Spleen (tissue), 11 donors: ENCODE results near the gene DTL. TPM values are rescaled to one million over a fixed set of nuclear protein-coding genes. Genes with fewer than 3 reads are reported as not detected.

Experiments
- DNase-seq: peaks from one replicate; pipeline ENCODE4 v3.0.0-alpha.2; 2020
- H3K27ac ChIP-seq, 8 donors: fragments of 200-600 bp; sonication (generic) in 7 of 8; 1 replicate in 4 of 8; 2 replicates in 4 of 8; pipeline versions ENCODE4 v1.5.0 to v1.8.0; 2016 to 2021; ENCODE audit warnings: inconsistent platforms in 4 of 8, mild to moderate bottlenecking in 4 of 8, moderate library complexity in 1 of 8
- H3K27me3 ChIP-seq, 7 donors: fragments of 200-600 bp; sonication (generic) in 6 of 7; replicated peaks in 1 of 7; 1 replicate in 4 of 7; 2 replicates in 3 of 7; pipeline versions ENCODE4 v1.5.0 to v1.8.0; 2016 to 2021; ENCODE audit warnings: inconsistent platforms in 3 of 7, mild to moderate bottlenecking in 1 of 7
- H3K36me3 ChIP-seq, 6 donors: fragments of 200-600 bp; sonication (generic) in 5 of 6; 1 replicate in 4 of 6; 2 replicates in 2 of 6; pipeline versions ENCODE4 v1.5.0 to v1.8.0; 2016 to 2021; ENCODE audit warnings: inconsistent platforms in 2 of 6
- H3K4me1 ChIP-seq, 6 donors: fragments of 200-600 bp; sonication (generic) in 5 of 6; 1 replicate in 3 of 6; 2 replicates in 3 of 6; pipeline versions ENCODE4 v1.5.0 to v1.8.0; 2016 to 2021; ENCODE audit warnings: inconsistent platforms in 3 of 6
- H3K4me3 ChIP-seq, 8 donors: fragments of 200-600 bp; sonication (generic) in 7 of 8; 1 replicate in 4 of 8; 2 replicates in 4 of 8; pipeline versions ENCODE4 v1.5.0 to v1.8.0; 2016 to 2021; ENCODE audit warnings: inconsistent platforms in 4 of 8, mild to moderate bottlenecking in 4 of 8, moderate library complexity in 2 of 8
- H3K9me3 ChIP-seq, 8 donors: fragments of 200-600 bp; sonication (generic) in 7 of 8; 1 replicate in 4 of 8; 2 replicates in 4 of 8; pipeline versions ENCODE4 v1.5.0 to v1.8.0; 2016 to 2021; ENCODE audit warnings: inconsistent platforms in 4 of 8
- POLR2A ChIP-seq, 3 donors: fragments of 450-650 bp; IDR thresholded peaks; one replicate each; pipeline ENCODE4 v1.5.1; 2017; ENCODE audit warnings: antibody characterized with exemption in 3 of 3, mild to moderate bottlenecking in 1 of 3
- POLR2AphosphoS5 ChIP-seq, 3 donors: sonication (generic); formaldehyde crosslinking; IDR thresholded peaks; one replicate each; pipeline ENCODE4 v1.5.1; 2017; ENCODE audit warnings: antibody characterized with exemption in 3 of 3
- WGBS, 5 donors: extraction: QIAGEN DNeasy Blood & Tissue Kit in 3 of 5; methylation state at CpG; one replicate each; pipeline versions ENCODE4 v1.1.5 to v1.1.7; 2013 to 2018; 5-methylcytosine and 5-hydroxymethylcytosine counted together
- intact Hi-C: fragments of 100-400 bp; cut with DNase I; formaldehyde crosslinking; loops from one replicate; pipeline ENCODE4 v1.15.0; 2023; ENCODE audit warnings: low total_unique reads
- polyA plus RNA-seq, 3 donors: library from polyadenylated mRNA; stranded (reverse); fragments of 200-250 nt; gene quantifications; one replicate each; pipeline ENCODE4 v1.2.1, GENCODE V29; 2013
- total RNA-seq, 7 donors: library from RNA; depleted of rRNA in 3 of 7; stranded (reverse); fragments of >200 nt in 3 of 7; fragmentation: NEBNext Ultra II Directional in 4 of 7; extraction: Animal tissue kit (Norgen Biotek cat#: 25700) in 4 of 7; gene quantifications; one replicate each; pipeline versions ENCODE4 v1.1.0 to v1.2.1, GENCODE V29; 2016 to 2021
- TF ChIP-seq, protein P1 (sequence below), 11 experiments: fragments of 200-600 bp in 7 of 11; fragments of 450-650 bp in 4 of 11; sonication (generic) in 4 of 11; IDR thresholded peaks in 8 of 11; conservative IDR thresholded peaks in 3 of 11; 1 replicate in 7 of 11; 2 replicates in 4 of 11; pipeline versions ENCODE4 v1.4.0 to v1.8.0; 2016 to 2021; ENCODE audit warnings: antibody characterized with exemption in 11 of 11, inconsistent platforms in 4 of 11, mild to moderate bottlenecking in 1 of 11
- donor health status: healthy with polysubstance abuse.
- donor health status: DM: no; HTN: no; CAD: no; lungs with moderate emphysema.
- donor health status: DM: no; HTN: no; CAD: no.
- donor health status: Bipolar disorder and iron deficiency.
- donor health status: healthy.
- donor health status: DM: no; HTN: no; CAD: no.
- donor health status: DM: yes; HTN: yes; CAD: no.

DTL gene
- total and polyA plus RNA-seq, 10 donors = 0.76 to 15.7 (median 9.2) TPM

DNA sequence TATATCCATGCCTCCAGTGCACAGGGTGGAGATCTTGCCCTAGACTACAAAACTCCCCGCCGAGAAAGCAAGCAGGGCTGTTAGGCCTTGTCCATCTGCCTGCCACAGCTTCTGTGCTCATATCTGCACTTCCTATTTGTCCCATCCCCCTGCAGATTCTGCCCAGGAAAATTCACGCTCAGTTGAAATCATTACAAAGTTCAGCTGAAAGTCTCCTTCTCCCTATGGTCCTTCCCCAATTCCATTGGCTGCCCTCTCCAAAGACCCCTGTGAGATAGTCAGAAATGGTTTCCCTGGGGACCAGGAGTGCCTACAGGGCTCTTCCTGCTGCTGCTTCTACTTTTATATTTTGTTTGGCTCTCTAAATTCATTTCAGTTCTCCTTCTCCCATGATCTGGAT lies 63.2 kb downstream of the DTL start:
- WGBS, 5 donors = 86 to 97% (median 88%) methylated on average over 3 of the region's 3 CpGs
- intact Hi-C loops = no loop called here
- no peak for DNase-seq
- no peak overlapping the region for H3K27ac ChIP-seq
- H3K36me3 ChIP-seq = peaks cover 0 to 8% (median 0%) of the 10 kb centered on the region in 6 donors
- TF ChIP-seq, protein P1, sequence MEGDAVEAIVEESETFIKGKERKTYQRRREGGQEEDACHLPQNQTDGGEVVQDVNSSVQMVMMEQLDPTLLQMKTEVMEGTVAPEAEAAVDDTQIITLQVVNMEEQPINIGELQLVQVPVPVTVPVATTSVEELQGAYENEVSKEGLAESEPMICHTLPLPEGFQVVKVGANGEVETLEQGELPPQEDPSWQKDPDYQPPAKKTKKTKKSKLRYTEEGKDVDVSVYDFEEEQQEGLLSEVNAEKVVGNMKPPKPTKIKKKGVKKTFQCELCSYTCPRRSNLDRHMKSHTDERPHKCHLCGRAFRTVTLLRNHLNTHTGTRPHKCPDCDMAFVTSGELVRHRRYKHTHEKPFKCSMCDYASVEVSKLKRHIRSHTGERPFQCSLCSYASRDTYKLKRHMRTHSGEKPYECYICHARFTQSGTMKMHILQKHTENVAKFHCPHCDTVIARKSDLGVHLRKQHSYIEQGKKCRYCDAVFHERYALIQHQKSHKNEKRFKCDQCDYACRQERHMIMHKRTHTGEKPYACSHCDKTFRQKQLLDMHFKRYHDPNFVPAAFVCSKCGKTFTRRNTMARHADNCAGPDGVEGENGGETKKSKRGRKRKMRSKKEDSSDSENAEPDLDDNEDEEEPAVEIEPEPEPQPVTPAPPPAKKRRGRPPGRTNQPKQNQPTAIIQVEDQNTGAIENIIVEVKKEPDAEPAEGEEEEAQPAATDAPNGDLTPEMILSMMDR (IDR thresholded peaks at IDR 0.05 in 8 of 11, conservative IDR thresholded peaks at IDR 0.05 in 3 of 11) = no peak
- TF ChIP-seq POLR2AphosphoS5 (IDR thresholded peaks at IDR 0.05) (no peak), POLR2A (IDR thresholded peaks at IDR 0.05) (no peak)
- H3K27me3 ChIP-seq = no peaks in the 10 kb centered on the region
- no peak overlapping the region for H3K4me3 ChIP-seq
- H3K9me3 ChIP-seq = peaks cover 0 to 20% (median 14%) of the 10 kb centered on the region in 8 donors
- H3K4me1 ChIP-seq = no peaks in the 10 kb centered on the region

DNA sequence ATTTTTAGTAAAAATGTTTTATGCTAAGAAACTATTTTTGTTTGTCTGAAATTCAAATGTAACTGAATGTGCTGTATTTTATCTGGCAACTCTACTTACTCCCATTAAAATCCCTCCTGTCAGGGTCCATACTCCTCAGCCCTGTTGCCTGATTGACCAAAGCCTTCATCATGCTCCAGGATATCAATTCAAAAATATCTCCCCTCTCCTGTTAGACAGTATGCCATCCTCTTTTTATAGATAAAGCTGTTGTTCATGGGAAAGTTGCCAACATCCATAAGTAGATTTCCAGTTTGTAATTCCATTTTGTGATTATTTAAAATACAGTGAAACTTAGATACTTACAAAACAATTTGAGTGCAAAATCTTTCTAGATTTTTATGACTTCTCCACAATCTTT lies 65.7 kb downstream of the DTL start:
- DNase-seq = no peak
- peaks cover 0 to 20% (median 14%) of the 10 kb centered on the region in 8 donors for H3K9me3 ChIP-seq
- no peaks in the 10 kb centered on the region for H3K27me3 ChIP-seq
- intact Hi-C loops = no loop called here
- peaks cover 0 to 8% (median 0%) of the 10 kb centered on the region in 6 donors for H3K36me3 ChIP-seq
- TF ChIP-seq POLR2A (IDR thresholded peaks at IDR 0.05) (no peak), POLR2AphosphoS5 (IDR thresholded peaks at IDR 0.05) (no peak)
- TF ChIP-seq, protein P1 (IDR thresholded peaks at IDR 0.05 in 8 of 11, conservative IDR thresholded peaks at IDR 0.05 in 3 of 11) = no peak
- no peaks in the 10 kb centered on the region for H3K4me1 ChIP-seq
- H3K4me3 ChIP-seq = no peak overlapping the region
- H3K27ac ChIP-seq = no peak overlapping the region

DNA sequence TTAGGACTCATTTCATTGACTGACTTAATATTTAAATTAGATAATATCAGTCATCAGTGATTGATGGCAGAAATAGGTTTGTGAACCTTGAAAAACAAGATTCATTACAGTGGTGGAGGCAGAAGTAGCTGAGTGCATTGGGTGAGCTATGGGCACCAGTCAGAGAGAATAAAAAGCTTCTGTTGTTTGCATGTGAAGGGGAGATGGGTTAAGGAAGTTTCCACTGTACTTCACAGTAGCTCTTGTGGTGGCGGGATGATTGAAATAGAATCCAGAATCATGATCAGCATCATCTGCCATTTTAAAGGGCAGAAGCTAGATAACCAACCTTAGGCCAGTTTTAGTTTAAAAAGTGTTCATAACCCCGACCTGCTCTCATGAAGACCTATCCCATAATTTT lies 66.2 kb downstream of the DTL start:
- Histone ChIP-seq H3K4me1 (no peaks in the 10 kb centered on the region), H3K36me3 (peaks cover 0 to 8% (median 0%) of the 10 kb centered on the region in 6 donors), H3K4me3 (no peak overlapping the region), H3K9me3 (peaks cover 0 to 16% (median 12%) of the 10 kb centered on the region in 8 donors), H3K27me3 (no peaks in the 10 kb centered on the region), H3K27ac (no peak overlapping the region)
- 92 to 100% (median 98%) methylated on average over 2 of the region's 2 CpGs for WGBS, 5 donors
- TF ChIP-seq, protein P1 (IDR thresholded peaks at IDR 0.05 in 8 of 11, conservative IDR thresholded peaks at IDR 0.05 in 3 of 11) = no peak
- TF ChIP-seq POLR2AphosphoS5 (IDR thresholded peaks at IDR 0.05) (no peak), POLR2A (IDR thresholded peaks at IDR 0.05) (no peak)
- no peak for DNase-seq
- intact Hi-C loops = no loop called here

DNA sequence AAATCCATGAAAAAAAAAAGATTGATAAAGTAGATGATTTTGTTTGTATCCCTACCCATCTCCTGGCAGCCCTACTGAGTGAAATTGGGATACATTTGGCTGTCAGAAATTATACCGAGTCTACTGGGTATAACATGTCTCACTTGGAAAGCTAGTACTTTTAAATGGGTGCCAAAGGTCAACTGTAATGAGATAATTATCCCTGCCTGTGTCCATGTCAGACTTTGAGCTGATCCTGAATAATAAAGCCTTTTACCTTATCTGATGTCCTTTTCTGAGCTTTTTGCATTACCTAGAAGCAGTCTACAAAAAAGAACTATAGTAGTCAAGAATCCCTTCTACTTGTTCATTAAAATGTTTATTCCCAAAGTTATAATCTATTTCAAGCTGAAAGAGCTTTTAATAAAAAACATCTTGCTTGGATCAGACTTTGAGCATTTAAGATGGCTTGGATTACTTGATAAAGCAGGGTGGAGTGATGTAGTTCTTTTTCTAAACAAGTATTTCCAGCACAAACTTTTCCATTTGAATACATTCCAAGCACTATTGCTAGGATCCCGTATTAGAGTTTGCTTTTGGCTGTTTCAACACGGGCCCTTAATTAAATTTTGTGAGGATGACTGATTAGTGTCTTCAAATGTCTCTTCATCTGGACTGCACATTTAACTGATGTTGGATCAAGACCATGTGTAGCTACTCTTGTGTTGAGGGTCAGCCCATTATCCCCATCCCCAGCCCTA lies 69.2 kb downstream of the DTL start:
- Histone ChIP-seq H3K27ac (no peak overlapping the region), H3K36me3 (peaks cover 0 to 8% (median 0%) of the 10 kb centered on the region in 6 donors), H3K4me1 (peaks cover 0 to 5% (median 0%) of the 10 kb centered on the region in 6 donors), H3K27me3 (no peaks in the 10 kb centered on the region), H3K4me3 (no peak overlapping the region), H3K9me3 (no peaks in the 10 kb centered on the region)
- intact Hi-C loops = no loop called here
- 74 to 88% (median 83%) methylated on average over 3 of the region's 3 CpGs for WGBS, 5 donors
- no peak for DNase-seq
- TF ChIP-seq, protein P1 (IDR thresholded peaks at IDR 0.05 in 8 of 11, conservative IDR thresholded peaks at IDR 0.05 in 3 of 11) = no peak
- TF ChIP-seq POLR2A (IDR thresholded peaks at IDR 0.05) = no peak
- TF ChIP-seq POLR2AphosphoS5 (IDR thresholded peaks at IDR 0.05) = no peak
